NT2/D1 (cell line): ENCODE measurements around the gene GSK3B.

Source experiments
- DNase-seq: peaks from one replicate; pipeline ENCODE4 v3.0.0-alpha.2; 2011; ENCODE audit warnings: low read depth, low spot score
- H3K27me3 ChIP-seq: 2 replicates; pipeline ENCODE4 v1.6.0; 2011; ENCODE audit warnings: mild to moderate bottlenecking; ENCODE audit not compliant: insufficient read length, insufficient read depth
- H3K36me3 ChIP-seq: 2 replicates; pipeline ENCODE4 v1.6.1; 2011; ENCODE audit warnings: mild to moderate bottlenecking, low read length, mixed read lengths; ENCODE audit not compliant: insufficient read depth, insufficient read length
- H3K4me1 ChIP-seq: 2 replicates; pipeline ENCODE4 v1.5.1; 2011; ENCODE audit not compliant: insufficient read depth, insufficient read length
- H3K4me3 ChIP-seq: 2 replicates; pipeline ENCODE4 v1.5.1; 2011; ENCODE audit warnings: low read depth; ENCODE audit not compliant: insufficient read length
- H3K9ac ChIP-seq: 2 replicates; pipeline ENCODE4 v1.6.0; 2011; ENCODE audit warnings: low read depth; ENCODE audit not compliant: insufficient read length
- H3K9me3 ChIP-seq: 2 replicates; pipeline ENCODE4 v1.5.1; 2011; ENCODE audit warnings: mild to moderate bottlenecking, low read length; ENCODE audit not compliant: insufficient read depth
- SUZ12 ChIP-seq: IDR thresholded peaks from 2 replicates; pipeline ENCODE4 v1.6.1; 2011; ENCODE audit not compliant: insufficient read length, insufficient read depth; ENCODE audit errors: extremely low read depth
- YY1 ChIP-seq: IDR thresholded peaks from 2 replicates; pipeline ENCODE4 v1.6.1; 2011; ENCODE audit not compliant: insufficient read length, insufficient read depth
- ZNF274 ChIP-seq: IDR thresholded peaks from 2 replicates; pipeline ENCODE4 v1.6.1; 2011; ENCODE audit warnings: mild to moderate bottlenecking, low read depth, low read length

The GSK3B gene

GRCh38 chr3:119831941-119832371, 262.3 kb downstream of the GSK3B start:
- Histone ChIP-seq H3K9me3 (no peaks in the 10 kb centered on the region), H3K4me3 (no peak overlapping the region), H3K27me3 (no peaks in the 10 kb centered on the region), H3K36me3 (no peaks in the 10 kb centered on the region), H3K4me1 (no peaks in the 10 kb centered on the region), H3K9ac (no peak overlapping the region)
- TF ChIP-seq ZNF274 (no peak), YY1 (no peak), SUZ12 (no peak)
- no peak for DNase-seq

GRCh38 chr3:119831022-119831421, 263.2 kb downstream of the GSK3B start:
- DNase-seq, result no peak
- no peaks in the 10 kb centered on the region for H3K36me3 ChIP-seq
- no peaks in the 10 kb centered on the region for H3K9me3 ChIP-seq
- no peaks in the 10 kb centered on the region for H3K4me1 ChIP-seq
- no peak overlapping the region for H3K4me3 ChIP-seq
- H3K9ac ChIP-seq, result no peak overlapping the region
- TF ChIP-seq YY1, result no peak
- TF ChIP-seq ZNF274, result no peak
- H3K27me3 ChIP-seq, result no peaks in the 10 kb centered on the region

GRCh38 chr3:119829420-119829819, 264.8 kb downstream of the GSK3B start:
- no peaks in the 10 kb centered on the region for H3K4me1 ChIP-seq
- H3K9me3 ChIP-seq, result no peaks in the 10 kb centered on the region
- no peak overlapping the region for H3K4me3 ChIP-seq
- H3K27me3 ChIP-seq, result no peaks in the 10 kb centered on the region
- H3K9ac ChIP-seq, result no peak overlapping the region
- TF ChIP-seq YY1, result no peak
- no peak for TF ChIP-seq SUZ12
- TF ChIP-seq ZNF274, result no peak
- no peak for DNase-seq
- H3K36me3 ChIP-seq, result peaks cover 6% of the 10 kb centered on the region

GRCh38 chr3:119826711-119827608, 267.3 kb downstream of the GSK3B start:
- Histone ChIP-seq H3K27me3 (no peaks in the 10 kb centered on the region), H3K36me3 (peaks cover 6% of the 10 kb centered on the region), H3K4me3 (no peak overlapping the region), H3K9me3 (no peaks in the 10 kb centered on the region), H3K4me1 (no peaks in the 10 kb centered on the region), H3K9ac (no peak overlapping the region)
- no peak for TF ChIP-seq ZNF274
- no peak for TF ChIP-seq YY1
- TF ChIP-seq SUZ12, result no peak
- DNase-seq, result no peak

- no peak overlapping the region for H3K4me3 ChIP-seq
- H3K4me1 ChIP-seq, result no peaks in the 10 kb centered on the region
- DNase-seq, result no peak
- peaks cover 6% of the 10 kb centered on the region for H3K36me3 ChIP-seq
- no peaks in the 10 kb centered on the region for H3K27me3 ChIP-seq
- TF ChIP-seq YY1 (no peak), ZNF274 (no peak), SUZ12 (no peak)
- no peaks in the 10 kb centered on the region for H3K9me3 ChIP-seq
- no peak overlapping the region for H3K9ac ChIP-seq
Observed at GRCh38 chr3:119825820-119826219, 268.4 kb downstream of the GSK3B start.

GRCh38 chr3:119819806-119820205, 274.4 kb downstream of the GSK3B start:
- TF ChIP-seq ZNF274 (no peak), SUZ12 (no peak), YY1 (no peak)
- Histone ChIP-seq H3K36me3 (peaks cover 2% of the 10 kb centered on the region), H3K27me3 (no peaks in the 10 kb centered on the region), H3K4me3 (no peak overlapping the region), H3K4me1 (no peaks in the 10 kb centered on the region), H3K9me3 (no peaks in the 10 kb centered on the region), H3K9ac (no peak overlapping the region)
- no peak for DNase-seq

GRCh38 chr3:119818937-119819336, 275.3 kb downstream of the GSK3B start:
- H3K4me3 ChIP-seq, result no peak overlapping the region
- no peak overlapping the region for H3K9ac ChIP-seq
- H3K36me3 ChIP-seq, result no peaks in the 10 kb centered on the region
- TF ChIP-seq ZNF274 (no peak), YY1 (no peak), SUZ12 (no peak)
- no peak for DNase-seq
- H3K9me3 ChIP-seq, result no peaks in the 10 kb centered on the region
- no peaks in the 10 kb centered on the region for H3K27me3 ChIP-seq
- no peaks in the 10 kb centered on the region for H3K4me1 ChIP-seq
